NCI-H1436 treated with DMSO at 0.1 percent for 48 hours (cell line): ENCODE results near the gene KIF17.
A peak's percentile ranks its signal among the peaks of the same experiment; 100 is the strongest.
"Not testable (repeated sequence)": the region's sequence is repeated elsewhere in the genome, so short reads cannot be mapped to it uniquely, and the experiment has no call there.

Experiments
- DNase-seq: peaks from one replicate; lab custom pipeline; 2025; lab: John Stamatoyannopoulos, UW

Gene KIF17

DNA sequence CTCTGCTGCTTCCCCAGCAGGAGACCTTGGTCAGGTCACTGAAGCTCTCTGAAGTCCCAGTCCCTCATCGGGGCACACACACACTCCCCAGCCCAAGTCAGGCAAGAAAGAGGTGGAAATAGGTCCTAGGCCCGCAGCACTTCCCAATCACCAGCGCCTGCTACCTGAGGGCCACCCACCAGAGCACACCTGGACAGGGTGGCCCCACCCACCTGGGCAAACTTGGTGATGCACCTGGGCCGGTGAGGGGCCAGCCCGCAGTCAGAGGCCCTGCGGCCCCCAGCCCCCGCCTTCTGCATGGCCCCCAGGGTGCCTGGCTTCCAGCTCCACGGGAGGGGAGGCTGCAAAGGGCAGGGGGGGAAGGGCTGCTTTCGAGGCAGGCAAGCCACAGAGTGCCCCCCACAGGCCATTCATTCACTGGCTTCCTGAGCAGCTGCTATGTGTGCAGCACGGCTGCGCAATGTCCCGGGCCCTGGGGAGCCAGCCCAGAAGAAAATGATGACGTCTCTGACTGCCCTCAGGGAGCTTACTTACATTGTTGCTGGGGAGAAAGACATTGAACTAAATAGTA lies 10.0 kb upstream of the KIF17 start:
- no peak for DNase-seq

DNA sequence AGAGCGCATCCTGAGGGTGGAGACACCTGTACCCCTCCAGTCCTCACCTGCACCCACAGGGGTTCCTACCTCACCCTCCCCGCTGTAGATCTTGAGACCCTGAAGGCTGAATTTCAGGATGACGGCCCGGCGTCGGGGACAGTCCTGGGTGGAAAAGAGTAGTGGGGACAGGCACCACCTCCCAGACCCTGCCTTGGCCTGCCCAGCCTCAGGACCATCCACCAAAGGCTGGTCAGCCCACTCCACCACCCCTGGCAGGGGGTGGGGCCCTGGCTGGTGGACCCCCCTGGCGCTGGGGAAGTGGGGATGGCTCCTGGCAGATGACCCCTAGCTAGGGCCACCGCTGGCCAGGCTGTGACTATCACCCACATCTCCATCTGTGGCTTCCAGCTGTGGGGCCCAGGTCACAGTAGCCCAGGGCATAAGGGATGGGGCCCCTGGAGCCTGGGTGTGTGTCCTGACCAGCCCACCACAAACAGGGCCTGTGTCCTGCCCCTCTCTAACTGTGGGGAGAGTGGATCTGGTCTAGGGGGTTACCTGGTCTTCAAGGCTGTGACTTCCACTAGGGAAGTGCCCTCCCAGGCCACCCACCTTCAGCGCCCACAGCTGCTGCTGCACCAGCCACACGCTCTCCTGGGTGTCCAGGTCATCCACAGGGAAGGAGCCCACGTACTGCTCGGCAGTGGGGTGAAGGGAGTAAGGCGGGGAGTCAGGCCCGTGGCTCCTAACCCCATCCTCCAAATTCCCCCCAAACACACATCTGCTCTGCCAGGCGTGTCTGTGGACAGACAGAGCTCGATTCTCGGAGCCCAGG lies 9.3 kb upstream of the KIF17 start:
- no peak for DNase-seq

DNA sequence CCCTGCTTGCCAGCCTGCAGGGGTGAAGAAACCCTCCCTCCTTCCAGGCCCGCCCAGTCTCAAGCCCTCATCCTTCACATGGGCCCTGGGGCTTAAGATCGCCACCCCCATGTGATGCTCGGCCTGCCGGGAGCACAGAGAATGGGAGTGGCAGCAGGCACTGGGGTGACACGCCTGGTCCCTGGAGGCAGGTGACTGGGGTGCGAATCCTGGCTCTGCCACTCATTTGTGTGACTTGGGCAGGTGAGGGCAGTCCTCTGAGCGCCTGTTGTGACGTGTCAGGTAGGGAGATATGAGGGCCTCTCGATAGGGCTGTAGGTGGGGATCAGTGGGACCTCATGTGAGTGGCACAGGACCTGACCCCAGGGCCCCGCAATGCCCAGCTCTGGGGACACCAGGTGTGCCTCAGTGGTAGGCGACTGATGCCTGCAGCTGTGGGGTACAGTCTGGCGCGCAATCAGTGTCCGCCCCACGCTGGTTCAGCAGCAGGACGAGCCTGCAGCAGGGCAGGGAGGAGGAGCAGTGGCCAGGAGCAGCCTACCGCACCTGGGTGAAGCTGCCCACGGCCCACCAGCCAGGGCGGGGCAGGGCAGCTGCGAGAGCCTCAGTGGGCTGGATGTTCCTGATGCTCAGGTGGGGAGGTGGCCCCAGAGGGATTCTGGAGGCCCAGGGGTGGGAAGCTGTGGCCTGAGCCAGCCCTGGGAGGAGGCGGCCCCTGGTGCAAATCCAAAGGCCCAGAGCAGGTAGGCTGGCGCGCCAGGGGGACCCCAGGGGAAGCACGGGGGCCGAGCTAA lies 8.5 kb upstream of the KIF17 start:
- peak; percentile 74 for DNase-seq

DNA sequence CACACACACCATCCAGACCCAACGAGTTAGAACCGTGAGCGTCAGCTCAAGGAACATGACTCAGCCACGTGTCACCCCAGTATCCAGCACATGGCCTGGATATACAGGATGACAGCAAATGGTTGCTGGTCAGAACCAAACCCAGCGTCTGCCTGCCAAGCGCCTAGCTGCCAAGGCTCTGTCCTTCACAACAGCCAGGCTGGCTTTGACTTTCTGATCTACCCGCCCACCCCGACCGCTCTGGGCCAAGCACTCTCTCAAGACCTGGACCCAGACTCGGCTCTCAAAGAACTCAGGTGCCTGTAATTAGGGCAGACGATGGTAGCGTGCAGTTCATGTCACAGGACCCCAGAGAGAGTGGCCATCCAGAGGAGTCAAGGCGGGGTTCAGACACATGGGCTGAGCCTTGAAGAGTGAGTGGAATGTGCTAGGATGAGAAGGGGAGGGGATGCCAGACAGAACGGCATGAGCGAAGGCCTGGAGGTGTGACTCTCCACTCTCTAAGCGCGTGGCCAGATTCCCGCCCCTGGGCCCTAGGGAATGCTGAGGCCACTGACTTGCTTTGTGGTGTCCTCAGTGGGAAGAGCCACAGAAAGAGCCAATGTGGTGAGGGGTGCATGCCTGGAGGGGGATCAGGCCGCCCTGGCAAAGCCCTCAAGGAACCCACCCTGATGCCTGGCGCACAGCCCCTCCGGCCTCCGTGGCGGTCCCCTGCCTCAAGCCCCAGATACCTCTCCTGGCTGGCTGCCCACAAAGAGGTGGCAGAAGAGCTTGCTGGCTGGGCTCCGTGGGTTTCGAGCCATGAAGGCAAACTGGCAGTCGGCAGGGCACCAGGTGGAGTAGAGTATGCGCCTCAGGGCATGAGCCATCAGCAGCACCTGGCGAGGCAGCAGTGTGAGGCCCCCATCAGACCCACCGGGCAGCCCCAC lies 7.6 kb upstream of the KIF17 start:
- peak; percentile 74 for DNase-seq

DNA sequence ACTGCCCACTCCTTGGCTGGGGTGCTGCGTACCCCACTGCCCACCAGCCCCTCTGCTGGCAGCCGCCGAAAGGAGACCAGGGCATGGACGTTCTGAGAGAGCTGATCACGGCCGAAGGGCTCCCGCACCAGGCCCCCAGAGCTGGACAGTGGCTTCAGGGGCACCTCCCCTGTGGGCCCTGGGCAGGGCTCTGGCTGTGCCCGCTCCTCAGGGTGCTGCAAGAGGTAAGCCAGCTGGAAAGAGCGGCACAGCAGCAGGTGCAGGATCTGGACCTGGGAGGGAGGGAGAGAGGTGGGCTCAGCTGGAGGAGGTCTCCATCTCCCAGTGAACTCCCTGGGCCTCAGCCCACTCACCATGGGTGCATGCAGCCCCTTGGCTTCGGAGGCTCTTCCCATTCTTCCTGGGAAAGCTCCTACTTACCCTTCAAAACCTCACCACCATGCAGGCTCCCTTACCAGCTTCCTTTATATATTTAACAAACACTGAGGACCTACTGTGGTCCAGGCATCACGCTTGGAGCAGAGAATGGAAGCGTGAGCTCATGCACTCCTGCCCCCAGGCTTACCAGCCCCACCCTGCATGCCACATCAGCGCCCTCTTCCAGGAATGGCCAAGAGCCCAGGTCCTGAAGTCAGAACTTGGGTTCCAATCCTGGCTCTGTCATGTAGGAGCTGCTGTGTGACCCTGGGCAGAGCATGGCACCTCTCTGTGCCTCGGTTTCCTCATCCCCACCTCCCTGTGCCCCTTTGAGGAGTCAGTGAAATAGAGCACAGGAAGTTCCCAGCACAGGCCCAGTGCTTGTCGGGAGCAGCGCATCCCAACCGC lies 6.8 kb upstream of the KIF17 start:
- DNase-seq: no peak

DNA sequence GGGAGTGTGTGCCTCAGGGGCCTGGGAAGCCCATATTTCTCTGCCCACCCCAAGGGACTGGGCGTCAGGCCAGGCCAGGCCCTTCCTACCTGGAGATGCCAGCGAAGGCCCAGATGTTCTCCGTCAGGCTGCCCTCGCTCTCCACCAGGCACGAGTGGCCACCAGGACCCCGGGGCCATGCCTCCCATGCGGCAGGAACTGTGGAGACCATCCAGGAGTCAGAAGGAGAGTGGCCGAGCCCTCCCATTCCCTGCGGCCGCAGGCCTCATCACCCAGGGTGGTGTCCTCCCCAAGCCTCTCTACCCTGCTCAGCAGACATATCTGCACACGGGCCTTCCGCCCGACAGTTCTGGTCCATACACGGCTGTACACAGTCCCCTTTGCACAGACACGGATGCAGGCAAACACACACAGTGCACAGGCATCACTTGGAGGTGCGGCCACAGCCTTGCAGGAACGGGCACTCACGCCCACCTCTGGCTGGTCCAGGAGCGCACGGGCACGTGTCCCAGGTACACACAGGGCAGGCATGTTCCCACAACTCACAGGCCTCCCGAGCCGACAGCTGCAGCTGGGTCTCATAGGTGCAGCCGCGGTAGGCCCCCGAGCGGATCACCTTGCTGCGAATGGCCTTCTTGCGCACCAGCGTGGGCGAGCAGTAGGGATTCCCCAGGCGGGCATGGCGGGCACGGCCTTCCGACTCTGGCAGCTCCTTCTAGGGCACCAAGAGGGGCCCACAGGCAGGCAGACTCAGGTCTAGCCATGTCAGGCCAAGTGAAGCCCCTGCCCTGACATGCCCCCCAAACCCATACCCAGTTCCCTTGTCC lies 5.9 kb upstream of the KIF17 start:
- DNase-seq: no peak

DNA sequence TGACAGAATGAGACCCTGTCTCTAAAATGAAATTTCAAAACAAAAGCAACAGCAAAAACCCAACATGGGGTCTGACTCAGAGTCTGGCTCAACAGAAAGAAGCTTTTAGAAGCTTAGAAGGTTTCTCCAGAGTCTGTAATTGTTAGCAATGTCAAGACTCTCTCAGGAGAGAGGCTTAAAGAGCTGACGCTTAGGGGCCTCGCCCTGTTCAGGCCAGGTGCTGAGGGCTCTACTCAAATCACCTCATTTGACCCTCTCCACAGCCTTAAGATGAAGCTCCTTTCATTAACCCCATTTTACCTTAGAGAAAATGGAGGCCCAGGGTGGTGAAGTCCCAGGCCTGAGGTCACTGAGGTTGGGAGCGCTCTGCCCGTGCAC lies 5.3 kb upstream of the KIF17 start:
- no peak for DNase-seq

DNA sequence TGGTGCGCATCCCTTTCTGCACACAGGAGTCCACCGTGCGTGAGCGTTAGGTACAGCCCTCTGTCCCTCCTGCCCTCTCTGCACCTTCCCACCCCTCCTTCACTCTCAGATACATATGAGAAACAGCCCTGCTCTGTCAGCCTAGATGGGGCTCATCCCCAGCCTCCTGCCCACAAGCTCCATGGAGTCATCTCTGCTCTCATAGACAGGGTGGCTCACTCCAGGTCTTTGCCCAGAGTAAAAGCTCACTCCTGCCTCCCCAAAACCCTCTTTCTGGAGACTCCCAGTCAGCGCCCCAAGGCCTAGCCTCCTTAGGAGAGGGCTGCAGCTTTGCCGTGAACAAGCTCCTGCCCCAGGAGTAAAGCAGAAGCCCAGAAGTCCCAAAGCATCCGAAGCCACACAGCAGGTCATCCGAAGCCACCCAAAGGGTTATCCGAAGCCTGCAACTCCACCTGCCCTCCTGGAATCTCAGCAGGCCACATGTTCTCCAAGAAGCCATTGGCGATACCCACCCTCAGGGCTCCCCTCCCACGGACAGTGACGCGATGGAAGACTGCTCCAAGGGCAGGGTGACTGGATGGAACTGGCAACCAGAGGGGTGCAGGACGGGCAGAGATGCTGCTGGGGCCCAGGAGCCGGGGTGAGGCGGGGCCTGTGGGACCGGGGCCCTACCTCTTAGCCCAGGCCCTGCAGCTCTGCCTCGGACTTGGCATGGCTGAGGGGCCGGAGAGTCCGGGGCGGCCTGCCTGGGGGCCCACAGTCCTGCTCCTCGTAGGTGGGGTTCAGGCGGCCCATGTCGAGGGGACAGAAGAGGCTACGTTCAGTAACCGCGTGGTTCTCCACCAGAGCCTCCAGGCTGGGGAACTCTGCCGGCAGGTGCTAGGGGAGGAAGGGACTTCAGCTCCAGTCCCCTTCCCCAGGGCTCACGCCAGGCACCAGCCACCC lies 3.6 kb upstream of the KIF17 start:
- no peak for DNase-seq

DNA sequence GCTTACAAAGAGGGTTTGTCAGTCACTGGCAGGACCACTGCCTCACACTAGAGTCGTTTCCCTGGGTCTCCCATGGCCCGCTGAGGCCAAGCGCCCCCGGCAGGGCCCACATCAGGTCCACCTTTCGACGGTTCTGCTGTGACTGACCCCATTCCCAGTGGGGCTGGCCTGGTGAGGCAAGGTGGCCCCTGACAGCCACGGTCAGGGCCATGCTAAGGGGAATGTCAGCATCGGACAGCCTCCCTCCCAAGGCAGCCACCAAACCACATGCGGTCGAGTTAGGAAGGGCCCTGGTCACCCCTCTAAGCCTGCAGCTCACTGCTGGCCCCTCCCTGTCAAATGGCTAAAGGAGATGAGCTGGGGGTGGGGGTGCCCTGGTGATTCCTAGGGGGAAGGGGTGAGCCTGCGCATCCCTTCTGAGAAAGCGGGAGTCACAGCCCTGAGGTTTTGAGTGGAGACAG lies 2.9 kb upstream of the KIF17 start:
- DNase-seq: no peak

DNA sequence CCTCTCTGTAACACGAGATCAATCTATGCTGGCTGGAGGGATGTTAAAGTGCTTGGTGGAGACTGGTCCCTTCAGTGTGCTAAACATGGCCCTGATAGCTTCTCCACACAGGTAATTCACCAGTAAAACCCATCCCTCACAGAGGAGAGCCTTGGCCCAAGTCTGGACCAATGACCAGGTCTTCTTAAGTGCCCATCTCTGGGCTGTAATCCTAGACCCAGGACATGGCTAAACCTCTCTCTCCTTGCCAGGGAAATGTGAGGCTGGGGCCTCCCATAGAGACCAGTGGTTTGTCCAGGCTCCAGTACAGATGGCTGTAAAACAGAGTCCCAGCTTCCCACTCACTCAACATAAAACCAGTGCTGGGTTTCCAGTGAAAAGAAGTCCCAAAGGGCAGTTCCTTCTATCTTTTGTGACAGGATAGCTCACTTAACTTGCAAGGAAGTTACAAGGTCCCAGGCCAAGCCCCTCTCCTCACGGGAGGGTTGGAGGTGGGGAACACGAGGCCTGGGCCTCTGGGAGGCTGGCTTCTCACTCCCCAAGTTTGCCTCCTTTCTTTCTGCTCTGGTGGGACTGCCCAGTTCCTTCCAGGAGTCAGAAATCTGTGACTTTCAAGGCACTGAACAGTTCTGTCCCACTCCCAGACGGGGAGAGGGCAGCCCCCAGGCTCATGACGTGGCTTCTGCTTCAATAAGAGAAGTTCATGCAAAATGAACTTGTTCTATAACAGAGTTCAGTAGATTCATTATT lies 2.2 kb upstream of the KIF17 start:
- no peak for DNase-seq

DNA sequence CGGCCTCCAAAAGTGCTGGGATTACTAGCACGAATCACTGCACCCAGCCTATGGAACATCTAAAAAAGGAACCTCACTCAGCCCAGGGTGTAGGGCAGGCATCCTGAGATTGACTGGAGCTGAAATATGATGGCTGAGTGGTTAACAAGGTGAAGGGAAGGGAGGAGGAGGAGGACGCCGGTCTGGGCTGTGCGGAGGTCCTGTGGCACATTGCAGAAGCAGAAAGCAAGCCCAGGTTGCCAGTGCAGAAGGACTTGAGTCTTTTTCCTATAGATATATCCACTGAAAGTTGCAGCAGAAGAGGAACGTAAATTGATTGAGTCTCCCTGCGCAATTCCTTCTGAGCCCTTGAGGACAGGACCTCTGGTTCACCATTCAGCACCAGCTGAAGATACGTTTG lies 1.5 kb upstream of the KIF17 start:
- no peak for DNase-seq

DNA sequence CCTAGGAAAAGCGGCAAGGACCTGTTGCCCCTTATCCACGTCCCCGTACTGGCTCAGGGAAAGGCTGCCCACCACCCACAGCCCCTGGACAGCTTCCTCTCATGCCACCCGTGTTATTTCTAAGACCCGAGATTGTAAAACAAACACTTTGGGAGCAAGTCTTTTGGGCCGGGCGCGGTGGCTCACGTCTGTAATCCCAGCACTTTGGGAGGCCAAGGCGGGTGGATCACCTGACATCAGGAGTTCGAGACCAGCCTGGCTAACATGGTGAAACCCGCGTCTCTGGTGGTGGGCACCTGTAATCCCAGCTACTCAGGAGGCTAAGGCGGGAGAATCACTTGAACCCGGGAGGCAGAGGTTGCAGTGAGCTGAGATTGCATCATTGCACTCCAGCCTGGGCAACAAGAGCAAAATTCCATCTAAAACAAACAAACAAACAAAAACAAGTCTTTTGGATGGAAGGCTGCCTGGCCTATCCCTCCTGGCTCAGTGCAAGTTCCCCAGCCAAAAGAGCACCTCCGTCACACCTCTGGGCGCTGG lies 606 bp upstream of the KIF17 start:
- DNase-seq: not testable (repeated sequence)

DNA sequence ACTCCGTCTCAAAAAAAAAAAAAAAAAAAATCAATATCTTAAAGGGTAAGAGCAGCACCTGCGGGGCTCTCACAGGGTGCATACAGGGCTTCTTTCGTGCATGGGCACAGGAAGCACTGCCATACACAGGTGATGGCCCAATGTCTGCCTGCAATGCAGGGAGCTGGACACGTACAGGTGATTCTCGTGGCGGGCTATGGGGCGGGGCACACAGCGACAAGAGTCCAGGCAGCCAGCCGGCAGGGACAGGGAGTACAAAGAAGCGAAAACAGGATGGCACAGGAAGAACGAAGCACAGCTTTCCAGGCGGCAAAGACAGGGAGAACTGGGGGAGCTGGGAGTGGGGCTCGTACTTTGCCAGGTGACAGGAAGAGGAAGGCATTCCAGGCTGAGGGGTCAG lies 1.6 kb downstream of the KIF17 start:
- DNase-seq: no peak

DNA sequence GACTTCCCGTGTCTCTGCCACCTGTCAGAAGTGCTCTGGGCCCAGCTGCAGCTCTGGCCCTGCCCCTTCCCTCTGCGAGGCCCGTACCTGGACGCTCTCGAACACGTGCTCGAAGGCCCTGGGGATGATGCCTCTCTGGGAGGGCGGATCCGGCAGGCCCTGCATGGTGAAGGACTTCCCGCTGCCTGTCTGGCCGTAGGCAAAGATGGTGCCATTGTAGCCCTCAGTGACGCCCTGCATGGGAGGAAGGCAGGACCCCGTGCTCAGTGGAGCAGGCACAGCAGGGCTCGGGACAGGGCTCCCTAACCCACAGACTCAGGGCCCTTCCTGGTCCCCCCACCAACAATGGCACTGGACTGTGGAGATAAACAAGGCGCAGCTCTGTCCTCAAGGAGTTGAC lies 2.4 kb downstream of the KIF17 start:
- no peak for DNase-seq

DNA sequence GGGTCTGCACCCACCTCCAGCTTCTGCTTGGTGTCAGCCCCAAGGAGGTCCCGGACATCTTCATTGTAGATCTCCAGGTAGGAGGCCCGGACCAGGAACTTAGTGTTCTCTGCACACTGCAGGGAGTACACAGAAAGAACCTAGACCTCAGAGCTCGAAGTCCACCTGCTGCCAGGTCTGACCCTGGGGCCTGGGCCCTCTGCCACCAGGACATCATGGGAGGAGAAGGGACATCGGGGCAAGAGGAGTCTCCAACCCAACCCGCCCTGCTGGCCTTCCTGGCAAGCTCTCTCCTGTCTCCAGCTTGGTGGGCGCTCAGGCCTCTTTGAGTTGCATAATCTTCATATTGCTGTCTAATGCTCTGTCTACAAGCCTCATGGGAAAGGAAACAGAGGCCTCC lies 4.4 kb downstream of the KIF17 start:
- no peak for DNase-seq

DNA sequence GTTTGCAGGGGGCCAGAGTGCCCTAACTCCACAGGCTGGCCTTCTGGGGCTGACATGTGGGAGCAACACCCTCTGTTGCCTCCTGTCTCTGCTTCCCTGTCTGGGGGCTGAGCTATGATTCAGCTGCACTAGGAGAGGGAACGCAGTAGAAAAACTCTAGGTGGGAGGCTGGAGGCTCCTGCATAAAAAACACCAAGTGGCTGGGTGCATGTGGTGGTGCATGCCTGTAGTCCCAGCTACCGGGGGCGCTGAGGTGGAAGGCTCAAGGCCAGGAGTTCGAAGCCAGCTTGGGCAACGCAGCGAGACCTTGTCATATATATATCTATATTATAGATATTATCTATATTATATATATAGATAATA lies 5.6 kb downstream of the KIF17 start:
- DNase-seq: no peak

DNA sequence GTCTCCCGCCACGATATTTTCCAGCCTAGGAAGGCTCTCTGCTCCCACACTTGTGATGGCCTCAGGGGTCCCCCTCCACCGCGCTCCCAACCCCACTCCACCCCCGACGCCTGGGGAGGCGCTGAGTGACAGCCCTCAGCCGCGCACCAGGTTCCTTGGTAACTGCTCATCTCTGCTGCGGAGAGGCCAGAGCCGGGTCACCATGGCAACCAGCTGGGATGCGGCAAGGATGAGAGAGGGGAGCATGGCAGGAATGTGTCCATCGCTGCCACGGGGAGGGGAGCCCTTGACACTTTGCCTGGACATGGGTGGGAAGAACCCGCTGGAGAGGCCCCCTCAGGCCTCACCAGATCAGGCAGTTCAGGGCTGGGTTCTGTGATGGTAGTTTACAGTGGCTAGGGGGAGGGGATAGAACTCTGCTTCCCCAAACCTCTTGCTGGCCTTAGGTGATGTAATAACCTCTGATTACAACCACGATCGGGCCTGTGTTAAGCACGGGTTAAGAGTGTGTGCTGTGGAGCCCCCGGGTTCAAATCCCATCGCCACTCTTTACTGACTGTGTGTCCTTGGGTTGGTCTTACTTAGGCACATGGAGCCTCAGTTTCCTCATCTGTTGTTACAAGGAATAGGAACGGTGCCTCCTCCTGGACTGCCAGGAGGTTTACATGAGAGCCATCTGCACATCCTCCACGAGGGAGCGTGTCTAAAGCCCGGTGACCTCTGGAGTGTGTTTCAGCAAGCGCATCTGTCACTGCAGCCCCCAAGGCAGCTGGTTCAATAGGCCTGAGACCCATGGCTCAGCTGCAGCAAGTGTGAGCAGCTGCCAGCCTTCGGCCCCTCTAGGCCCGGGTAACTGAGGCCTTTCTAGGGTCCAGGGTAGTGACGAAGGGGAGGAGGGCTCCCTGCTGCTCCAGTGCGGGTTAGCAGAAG lies 6.3 kb downstream of the KIF17 start:
- DNase-seq: no peak
